Esophagus squamous epithelium (tissue), 4 donors: ENCODE data around the gene PRR15L.

Experiments
- POLR2A ChIP-seq, 4 donors: fragments of 450-650 bp; IDR thresholded peaks; one replicate each; pipeline ENCODE4 v1.6.1; 2017; ENCODE audit warnings: antibody characterized with exemption in 4 of 4, mild to moderate bottlenecking in 4 of 4, moderate library complexity in 3 of 4
- TF ChIP-seq, protein P1 (sequence below), 6 experiments: fragments of 450-650 bp in 4 of 6; fragments of 200-600 bp in 2 of 6; sonication (generic) in 2 of 6; IDR thresholded peaks; one replicate each; pipeline ENCODE4 v1.5.1; 2016 to 2019; ENCODE audit warnings: antibody characterized with exemption in 6 of 6, mild to moderate bottlenecking in 4 of 6, moderate library complexity in 4 of 6

DNA sequence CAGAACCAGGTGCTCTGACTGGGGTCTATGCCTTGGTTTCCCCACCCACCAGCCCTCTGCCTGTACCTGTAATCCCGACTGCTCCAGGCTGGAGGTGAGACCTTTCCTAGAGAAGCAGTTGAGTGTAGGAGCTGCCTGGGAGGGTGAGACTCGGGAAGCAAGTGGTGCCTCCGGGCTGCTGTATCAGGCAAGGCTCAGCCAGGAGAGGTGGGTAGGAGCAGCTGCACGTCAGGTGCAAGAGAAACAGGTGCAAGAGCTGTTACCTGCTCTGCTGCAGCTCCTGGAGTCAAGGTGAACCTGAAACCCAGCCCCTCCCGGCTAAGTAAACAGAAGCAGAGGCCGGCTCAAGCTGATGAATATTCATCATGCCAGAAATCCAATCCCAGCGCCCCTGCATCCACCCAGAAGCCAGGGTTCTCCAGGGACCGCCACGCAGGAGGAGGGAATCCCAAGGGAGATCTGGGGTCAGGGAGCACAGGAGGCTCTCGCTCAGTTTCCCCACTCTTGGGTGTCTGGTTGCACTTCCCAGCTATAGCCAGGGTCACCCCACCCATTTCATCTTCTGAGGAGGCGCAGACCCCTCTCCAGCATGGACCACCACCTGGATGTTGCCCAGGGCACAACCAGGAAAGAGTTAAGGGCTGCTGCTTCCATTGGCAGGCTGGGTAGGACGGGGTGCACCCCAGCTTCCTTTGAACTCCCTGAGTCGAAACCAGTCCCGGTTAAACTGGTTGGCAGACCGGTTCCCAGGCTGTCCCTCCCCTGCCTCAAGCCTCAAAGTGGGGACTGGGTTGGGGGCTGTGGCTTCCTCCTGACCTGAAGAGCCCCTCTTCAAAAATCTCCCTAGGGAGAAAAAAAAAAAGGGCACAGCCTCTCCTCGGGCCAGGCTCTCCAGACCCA, at the start of gene PRR15L:
- TF ChIP-seq, protein P1, sequence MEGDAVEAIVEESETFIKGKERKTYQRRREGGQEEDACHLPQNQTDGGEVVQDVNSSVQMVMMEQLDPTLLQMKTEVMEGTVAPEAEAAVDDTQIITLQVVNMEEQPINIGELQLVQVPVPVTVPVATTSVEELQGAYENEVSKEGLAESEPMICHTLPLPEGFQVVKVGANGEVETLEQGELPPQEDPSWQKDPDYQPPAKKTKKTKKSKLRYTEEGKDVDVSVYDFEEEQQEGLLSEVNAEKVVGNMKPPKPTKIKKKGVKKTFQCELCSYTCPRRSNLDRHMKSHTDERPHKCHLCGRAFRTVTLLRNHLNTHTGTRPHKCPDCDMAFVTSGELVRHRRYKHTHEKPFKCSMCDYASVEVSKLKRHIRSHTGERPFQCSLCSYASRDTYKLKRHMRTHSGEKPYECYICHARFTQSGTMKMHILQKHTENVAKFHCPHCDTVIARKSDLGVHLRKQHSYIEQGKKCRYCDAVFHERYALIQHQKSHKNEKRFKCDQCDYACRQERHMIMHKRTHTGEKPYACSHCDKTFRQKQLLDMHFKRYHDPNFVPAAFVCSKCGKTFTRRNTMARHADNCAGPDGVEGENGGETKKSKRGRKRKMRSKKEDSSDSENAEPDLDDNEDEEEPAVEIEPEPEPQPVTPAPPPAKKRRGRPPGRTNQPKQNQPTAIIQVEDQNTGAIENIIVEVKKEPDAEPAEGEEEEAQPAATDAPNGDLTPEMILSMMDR (IDR thresholded peaks at IDR 0.05) = no peak
- TF ChIP-seq POLR2A (IDR thresholded peaks at IDR 0.05) = peak in 1 of 4 donors; percentile 35
